GM12891 (cell line): Measurements from ENCODE around the gene LCLAT1.

Experiments
- POLR2A ChIP-seq: IDR thresholded peaks from 2 replicates; pipeline ENCODE4 v1.6.1; 2011; ENCODE audit warnings: low read depth, low read length, control low read depth
- POLR2AphosphoS5 ChIP-seq: IDR thresholded peaks from 2 replicates; pipeline ENCODE4 v1.6.1; 2011; ENCODE audit warnings: low read depth, low read length, control low read depth
- SPI1 ChIP-seq: IDR thresholded peaks from 2 replicates; pipeline ENCODE4 v1.6.1; 2011; ENCODE audit warnings: low read depth, low read length, control low read depth

- TF ChIP-seq SPI1 (no peak), POLR2AphosphoS5 (no peak), POLR2A (no peak)
Observed at GRCh38 chr2:30421604-30422443, 25.2 kb upstream of the LCLAT1 start.
